SH-SY5Y (cell line): ENCODE measurements around the gene EEF1AKMT3.

ENCODE experiments used
- GATA2 ChIP-seq: IDR thresholded peaks from 2 replicates; pipeline ENCODE4 v1.6.1; 2011; ENCODE audit warnings: mild to moderate bottlenecking, low read depth, low read length
- GATA3 ChIP-seq: IDR thresholded peaks from 2 replicates; pipeline ENCODE4 v1.6.1; 2011; ENCODE audit warnings: low read depth, mild to moderate bottlenecking, low read length, moderate library complexity

- no peak for TF ChIP-seq GATA2
- no peak for TF ChIP-seq GATA3
Observed at GRCh38 chr12:57751788-57752667, 20.4 kb upstream of the EEF1AKMT3 start, which contains the start of gene CDK4.
